ENCODE measurements around the gene ASH1L.
"Not testable (repeated sequence)": the region's sequence is repeated elsewhere in the genome, so short reads cannot be mapped to it uniquely, and the experiment has no call there.

GRCh38 chr1:155488419-155488818 is 74.2 kb downstream of the ASH1L start:
- not testable (repeated sequence) for TF ChIP-seq ZFP3 (CRISPR knock-in tag; IDR thresholded peaks at IDR 0.05); ZFP30 (CRISPR knock-in tag; IDR thresholded peaks at IDR 0.05); BACH2 (CRISPR knock-in tag; IDR thresholded peaks at IDR 0.05; ENCODE audit: borderline replicate concordance); PATZ1 (CRISPR knock-in tag; IDR thresholded peaks at IDR 0.05; ENCODE audit: borderline replicate concordance); TSHZ2 (CRISPR knock-in tag; IDR thresholded peaks at IDR 0.05); RARB (CRISPR knock-in tag; IDR thresholded peaks at IDR 0.05); ARNTL (CRISPR knock-in tag; IDR thresholded peaks at IDR 0.05; ENCODE audit: borderline replicate concordance, low read depth); OSR1 (CRISPR knock-in tag; IDR thresholded peaks at IDR 0.05); ZNF565 (CRISPR knock-in tag; conservative IDR thresholded peaks at IDR 0.05; ENCODE audit: low read depth); CSRNP3 (CRISPR knock-in tag; IDR thresholded peaks at IDR 0.05); ISL1 (CRISPR knock-in tag; IDR thresholded peaks at IDR 0.05)

All from SK-N-SH treated with all-trans-retinoic acid at 6 μM for 48 hours (cell line).